Activated naive CD8-positive, alpha-beta T cell treated with anti-CD3 and anti-CD28 coated beads, Interleukin-2, amount 50 U/mL, for 24 hours (primary cell): ENCODE measurements around the gene TMEM45B.
"Not testable (repeated sequence)": the region's sequence is repeated elsewhere in the genome, so short reads cannot be mapped to it uniquely, and the experiment has no call there.

Source experiments
- ATAC-seq: fragments of 150-1000 bp; cut with Tn5 transposase; one replicate; pipeline ENCODE4 v1.10.0; 2021
- DNase-seq: peaks from one replicate; pipeline ENCODE4 v3.0.0; 2021
- H3K27ac Mint-ChIP-seq: one replicate; pipeline ENCODE4 v1.8.0; 2021; ENCODE audit warnings: mild to moderate bottlenecking, mixed read lengths
- H3K27me3 Mint-ChIP-seq: one replicate; pipeline ENCODE4 v1.8.0; 2021; ENCODE audit warnings: mixed read lengths
- H3K36me3 Mint-ChIP-seq: one replicate; pipeline ENCODE4 v1.8.0; 2021; ENCODE audit warnings: low read depth, mixed read lengths
- H3K4me1 Mint-ChIP-seq: one replicate; pipeline ENCODE4 v1.8.0; 2021; ENCODE audit warnings: mixed read lengths
- H3K4me3 Mint-ChIP-seq: one replicate; pipeline ENCODE4 v1.8.0; 2021; ENCODE audit warnings: mild to moderate bottlenecking, moderate library complexity, mixed read lengths
- H3K9me3 Mint-ChIP-seq: one replicate; pipeline ENCODE4 v1.8.0; 2021; ENCODE audit warnings: mixed read lengths

The TMEM45B gene

DNA sequence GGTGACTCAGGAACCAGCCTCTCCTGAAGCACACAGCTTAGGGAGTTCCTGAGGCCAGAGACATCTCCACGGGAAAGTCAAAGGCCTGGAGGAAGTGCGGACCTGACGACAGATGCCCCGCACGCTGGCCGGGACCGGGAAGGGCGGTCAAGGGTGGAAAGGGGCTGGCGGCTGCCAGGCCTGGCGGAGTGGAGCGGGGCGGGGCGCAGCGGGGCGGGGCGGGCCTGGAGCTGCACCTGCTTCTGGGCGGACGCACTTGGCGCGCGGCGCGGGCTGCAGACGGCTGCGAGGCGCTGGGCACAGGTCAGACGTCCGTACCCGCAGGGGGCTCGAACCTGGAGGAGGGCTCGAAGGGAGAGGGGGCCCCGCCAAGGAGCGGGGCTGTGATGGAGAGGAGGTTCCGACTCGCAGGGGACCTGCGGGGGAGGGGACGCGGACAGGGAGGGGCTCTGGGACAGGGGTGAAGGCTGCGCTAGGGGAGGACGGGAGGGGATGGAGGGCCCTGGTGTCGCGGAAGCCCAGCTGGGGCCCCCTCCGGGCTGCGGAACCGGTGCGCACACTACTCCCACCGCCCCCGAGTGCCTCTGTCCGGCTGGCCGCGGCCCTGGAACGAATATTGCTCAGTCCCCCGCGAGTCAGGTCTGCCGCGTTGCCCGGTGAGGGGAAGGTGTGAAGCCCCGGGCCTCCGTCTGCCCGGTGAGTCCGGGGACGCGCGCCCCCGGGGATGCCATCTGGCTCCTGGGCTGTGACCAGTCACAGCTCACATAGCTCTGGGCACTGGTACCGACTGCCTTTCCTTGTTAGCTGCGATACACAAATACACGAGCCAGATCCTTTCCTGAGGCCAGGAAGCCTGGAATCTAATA lies at the start of gene TMEM45B:
Gene TMEM45B, plus strand, starts transcription at position 253 of the 866 bp plus-strand sequence. CDS start 36,635 bp downstream, outside the sequence.
- DNase-seq (peak; percentile 30), ATAC-seq (peak; percentile 33)
- Mint-ChIP-seq H3K4me1 (peaks cover 29% of the 10 kb centered on the region), H3K27ac (peak within 1 kb of the TSS; percentile 77), H3K27me3 (peaks cover 34% of the 10 kb centered on the region), H3K9me3 (peaks cover 7% of the 10 kb centered on the region), H3K4me3 (peak within 1 kb of the TSS; percentile 79), H3K36me3 (peaks cover 1% of the 10 kb centered on the region)

GRCh38 chr11:129766898-129767604 lies 48.6 kb upstream of the TMEM45B start:
- no peak overlapping the region for H3K27ac Mint-ChIP-seq
- no peaks in the 10 kb centered on the region for H3K27me3 Mint-ChIP-seq
- no peak overlapping the region for H3K4me3 Mint-ChIP-seq
- H3K36me3 Mint-ChIP-seq: no peaks in the 10 kb centered on the region
- DNase-seq (peak; percentile 20), ATAC-seq (no peak)
- peaks cover 9% of the 10 kb centered on the region for H3K9me3 Mint-ChIP-seq
- no peaks in the 10 kb centered on the region for H3K4me1 Mint-ChIP-seq

DNA sequence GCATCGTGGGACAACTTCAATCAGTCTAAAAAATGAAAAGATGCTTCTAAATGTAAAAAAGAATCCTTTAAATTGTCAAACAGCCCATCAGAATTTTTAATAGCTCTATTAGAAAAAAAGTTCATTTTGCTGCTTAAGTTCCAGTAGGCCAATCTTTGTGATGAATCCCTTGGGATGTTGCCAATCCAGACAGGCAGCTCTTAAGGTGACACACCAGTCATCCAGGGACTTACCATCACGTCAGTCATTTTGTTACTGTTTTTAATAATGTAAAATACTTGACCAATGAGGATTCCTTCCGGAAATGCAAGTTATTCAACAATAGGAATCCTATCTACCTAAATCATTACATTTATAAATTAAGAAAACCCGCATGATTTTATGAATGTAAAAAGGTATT lies 47.8 kb upstream of the TMEM45B start:
- DNase-seq (no peak), ATAC-seq (no peak)
- Mint-ChIP-seq H3K9me3 (peaks cover 9% of the 10 kb centered on the region), H3K4me1 (no peaks in the 10 kb centered on the region), H3K36me3 (no peaks in the 10 kb centered on the region), H3K4me3 (no peak overlapping the region), H3K27ac (no peak overlapping the region), H3K27me3 (no peaks in the 10 kb centered on the region)

- ATAC-seq (no peak), DNase-seq (no peak)
- no peak overlapping the region for H3K27ac Mint-ChIP-seq
- H3K4me1 Mint-ChIP-seq: no peaks in the 10 kb centered on the region
- no peaks in the 10 kb centered on the region for H3K36me3 Mint-ChIP-seq
- no peak overlapping the region for H3K4me3 Mint-ChIP-seq
- no peaks in the 10 kb centered on the region for H3K27me3 Mint-ChIP-seq
- peaks cover 9% of the 10 kb centered on the region for H3K9me3 Mint-ChIP-seq
Measured at GRCh38 chr11:129768356-129768755, 47.3 kb upstream of the TMEM45B start.

- ATAC-seq (no peak), DNase-seq (no peak)
- H3K27me3 Mint-ChIP-seq: no peaks in the 10 kb centered on the region
- H3K4me3 Mint-ChIP-seq: no peak overlapping the region
- H3K36me3 Mint-ChIP-seq: no peaks in the 10 kb centered on the region
- no peaks in the 10 kb centered on the region for H3K4me1 Mint-ChIP-seq
- H3K9me3 Mint-ChIP-seq: peaks cover 9% of the 10 kb centered on the region
- no peak overlapping the region for H3K27ac Mint-ChIP-seq
Measured at GRCh38 chr11:129769059-129769458, 46.6 kb upstream of the TMEM45B start.

DNA sequence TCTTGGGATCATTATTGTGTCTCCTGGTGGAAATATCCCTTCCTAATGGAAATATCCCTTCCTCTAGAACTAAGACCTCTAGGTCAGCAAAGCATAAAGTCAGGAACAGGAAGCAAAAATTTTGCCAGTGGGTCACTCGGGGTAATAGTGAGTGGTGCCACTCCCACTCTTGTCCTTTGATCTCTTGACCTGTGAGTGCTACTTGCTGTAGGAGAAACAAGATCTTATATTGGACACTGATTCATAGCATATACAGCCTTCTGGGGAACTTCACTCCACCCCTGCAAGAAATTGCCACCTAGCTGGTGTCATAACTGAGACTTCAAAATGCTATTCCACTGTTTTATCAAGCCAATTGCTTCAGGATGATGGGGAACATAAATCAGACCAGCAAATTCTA lies 44.7 kb upstream of the TMEM45B start:
- Mint-ChIP-seq H3K36me3 (no peaks in the 10 kb centered on the region), H3K4me1 (no peaks in the 10 kb centered on the region), H3K27ac (no peak overlapping the region), H3K9me3 (peaks cover 9% of the 10 kb centered on the region), H3K27me3 (no peaks in the 10 kb centered on the region), H3K4me3 (no peak overlapping the region)
- DNase-seq: no peak
- ATAC-seq: no peak

- not testable (repeated sequence) for H3K4me3 Mint-ChIP-seq, H3K27ac Mint-ChIP-seq, H3K27me3 Mint-ChIP-seq, ATAC-seq, H3K9me3 Mint-ChIP-seq, H3K4me1 Mint-ChIP-seq, DNase-seq, H3K36me3 Mint-ChIP-seq
Measured at GRCh38 chr11:129771456-129771855, 44.2 kb upstream of the TMEM45B start.

DNA sequence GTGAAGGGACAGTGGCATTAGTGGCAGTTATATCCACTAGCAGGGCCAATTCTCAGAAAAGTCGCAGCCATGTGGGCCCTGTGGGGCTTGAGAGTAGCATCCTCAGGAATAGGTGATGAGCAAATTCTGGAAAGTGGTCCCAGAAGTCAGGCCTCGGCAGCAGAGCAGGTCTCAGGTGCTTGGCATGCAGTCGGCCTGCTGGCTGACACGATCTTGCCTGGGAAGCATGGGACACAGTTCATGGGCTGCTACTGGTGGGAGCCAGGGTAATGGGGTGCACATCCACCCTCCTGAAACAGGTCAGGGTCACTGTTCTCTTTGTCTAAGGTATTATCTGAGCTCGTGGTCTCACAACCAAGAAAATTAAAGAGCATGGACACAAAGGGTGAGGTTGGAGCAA lies 36.8 kb upstream of the TMEM45B start:
- Mint-ChIP-seq H3K36me3 (no peaks in the 10 kb centered on the region), H3K27me3 (no peaks in the 10 kb centered on the region), H3K9me3 (no peaks in the 10 kb centered on the region), H3K4me1 (no peaks in the 10 kb centered on the region), H3K27ac (no peak overlapping the region), H3K4me3 (no peak overlapping the region)
- ATAC-seq (no peak), DNase-seq (no peak)

GRCh38 chr11:129779342-129779741 lies 36.3 kb upstream of the TMEM45B start:
- H3K36me3 Mint-ChIP-seq: no peaks in the 10 kb centered on the region
- no peaks in the 10 kb centered on the region for H3K9me3 Mint-ChIP-seq
- H3K27me3 Mint-ChIP-seq: no peaks in the 10 kb centered on the region
- no peak overlapping the region for H3K27ac Mint-ChIP-seq
- H3K4me1 Mint-ChIP-seq: no peaks in the 10 kb centered on the region
- no peak overlapping the region for H3K4me3 Mint-ChIP-seq
- ATAC-seq (no peak), DNase-seq (no peak)

DNA sequence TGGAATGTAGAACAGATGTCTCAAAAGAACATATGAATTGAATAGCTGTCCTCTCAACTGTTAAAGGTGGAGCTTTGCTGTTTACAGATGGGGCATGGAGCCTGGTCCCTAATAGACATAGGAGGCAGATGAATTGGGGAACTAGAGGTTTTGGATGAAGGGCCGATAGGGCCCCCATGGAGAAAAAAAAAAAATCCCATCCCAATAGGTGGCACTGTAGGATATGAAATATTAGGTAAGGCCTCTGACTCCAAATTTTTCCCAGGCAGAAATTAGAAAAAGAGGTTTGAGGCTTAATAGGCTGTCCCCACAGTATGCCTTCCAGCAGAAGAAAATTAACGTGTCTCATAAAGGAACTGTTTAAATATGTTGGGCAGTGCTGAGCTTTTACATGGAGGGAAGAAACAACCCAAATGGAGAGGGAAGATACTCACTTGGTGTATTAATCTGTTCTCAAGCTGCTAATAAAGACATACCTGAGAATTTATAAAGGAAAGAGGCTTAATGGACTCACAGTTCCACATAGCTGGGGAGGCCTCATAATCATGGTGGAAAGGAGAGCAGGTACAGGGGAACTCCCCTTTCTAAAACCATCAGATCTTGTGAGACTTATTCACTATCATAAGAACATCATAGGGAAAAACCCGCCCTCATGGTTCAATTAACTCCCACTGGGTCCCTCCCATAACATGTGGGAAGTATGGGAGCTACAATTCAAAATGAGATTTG lies 30.1 kb upstream of the TMEM45B start:
- Mint-ChIP-seq H3K4me3 (no peak overlapping the region), H3K36me3 (no peaks in the 10 kb centered on the region), H3K4me1 (peaks cover 16% of the 10 kb centered on the region), H3K27me3 (no peaks in the 10 kb centered on the region), H3K27ac (no peak overlapping the region), H3K9me3 (no peaks in the 10 kb centered on the region)
- DNase-seq (no peak), ATAC-seq (peak; percentile 57)

DNA sequence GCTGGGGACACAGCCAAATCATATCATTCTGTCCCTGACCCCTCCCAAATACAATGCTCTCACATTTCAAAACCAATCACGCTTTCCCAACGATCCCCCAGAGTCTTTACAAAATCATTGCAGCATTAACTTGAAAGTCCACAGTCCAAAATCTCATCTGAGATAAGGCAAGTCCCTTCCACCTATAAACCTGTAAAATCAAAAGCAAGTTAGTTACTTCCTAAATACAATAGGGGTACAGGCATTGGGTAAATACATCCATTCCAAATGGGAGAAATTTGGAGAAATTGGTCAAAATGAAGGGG lies 29.6 kb upstream of the TMEM45B start:
- not testable (repeated sequence) for ATAC-seq, H3K27me3 Mint-ChIP-seq, H3K27ac Mint-ChIP-seq, H3K36me3 Mint-ChIP-seq, H3K9me3 Mint-ChIP-seq, DNase-seq, H3K4me3 Mint-ChIP-seq
- H3K4me1 Mint-ChIP-seq: peaks cover 17% of the 10 kb centered on the region

DNA sequence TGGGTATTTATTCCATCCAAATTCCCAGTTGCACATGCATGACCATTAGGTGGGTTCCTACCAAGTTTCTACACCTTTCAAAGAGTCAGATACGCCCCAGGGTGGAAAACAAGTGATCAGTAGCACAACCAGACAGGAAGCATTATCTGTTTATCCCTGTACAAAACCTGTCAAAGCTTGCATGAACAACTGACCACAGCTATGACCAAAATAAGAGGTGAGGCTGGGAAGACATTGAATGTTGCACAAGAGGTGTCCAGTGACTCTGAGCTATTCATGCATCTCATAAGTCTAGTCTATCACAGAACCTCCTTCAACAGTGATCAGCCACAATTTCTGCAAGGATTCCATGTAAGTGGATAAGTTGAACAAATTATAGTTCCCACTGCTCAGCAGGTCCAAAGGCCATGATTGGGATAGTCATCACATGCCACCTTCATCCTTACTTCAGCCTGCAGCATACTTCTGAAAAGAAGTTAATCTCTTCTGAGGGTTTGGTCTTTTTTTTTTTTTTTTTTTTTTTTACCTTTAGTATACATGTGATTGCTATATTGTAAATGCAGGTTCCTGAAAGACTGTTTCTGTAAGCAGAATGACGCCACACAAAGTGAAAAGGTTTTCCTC lies 28.0 kb upstream of the TMEM45B start:
- no peak for DNase-seq
- Mint-ChIP-seq H3K27me3 (no peaks in the 10 kb centered on the region), H3K4me3 (no peak overlapping the region), H3K27ac (no peak overlapping the region), H3K4me1 (peaks cover 17% of the 10 kb centered on the region), H3K9me3 (no peaks in the 10 kb centered on the region), H3K36me3 (no peaks in the 10 kb centered on the region)
- no peak for ATAC-seq

- ATAC-seq (no peak), DNase-seq (no peak)
- H3K9me3 Mint-ChIP-seq: no peaks in the 10 kb centered on the region
- H3K4me3 Mint-ChIP-seq: no peak overlapping the region
- H3K27ac Mint-ChIP-seq: no peak overlapping the region
- H3K4me1 Mint-ChIP-seq: peaks cover 17% of the 10 kb centered on the region
- no peaks in the 10 kb centered on the region for H3K27me3 Mint-ChIP-seq
- no peaks in the 10 kb centered on the region for H3K36me3 Mint-ChIP-seq
Measured at GRCh38 chr11:129788278-129788677, 27.4 kb upstream of the TMEM45B start.

- Mint-ChIP-seq H3K9me3 (no peaks in the 10 kb centered on the region), H3K36me3 (no peaks in the 10 kb centered on the region), H3K27ac (no peak overlapping the region), H3K27me3 (no peaks in the 10 kb centered on the region), H3K4me1 (peaks cover 17% of the 10 kb centered on the region), H3K4me3 (no peak overlapping the region)
- no peak for ATAC-seq
- DNase-seq: no peak
Measured at GRCh38 chr11:129790106-129790505, 25.5 kb upstream of the TMEM45B start.
